WTC11 (cell line): Measurements from ENCODE around the gene IGSF23.

Experiments used
- NFATC4 ChIP-seq: fragments of 250-450 bp; sonication (Bioruptor Pico); IDR thresholded peaks from 2 replicates; pipeline ENCODE4 v1.9.0; 2021; ENCODE audit warnings: mild to moderate bottlenecking
- RELA ChIP-seq: sonication (generic); formaldehyde crosslinking; IDR thresholded peaks from 2 replicates; pipeline ENCODE4 v1.8.1; 2022; ENCODE audit warnings: missing genetic modification reagents, mild to moderate bottlenecking, borderline replicate concordance
- TF ChIP-seq, protein P1 (sequence below): fragments of 250-450 bp; sonication (Bioruptor Pico); IDR thresholded peaks from 2 replicates; pipeline ENCODE4 v2.1.2; 2022; ENCODE audit warnings: mild to moderate bottlenecking, moderate library complexity

DNA sequence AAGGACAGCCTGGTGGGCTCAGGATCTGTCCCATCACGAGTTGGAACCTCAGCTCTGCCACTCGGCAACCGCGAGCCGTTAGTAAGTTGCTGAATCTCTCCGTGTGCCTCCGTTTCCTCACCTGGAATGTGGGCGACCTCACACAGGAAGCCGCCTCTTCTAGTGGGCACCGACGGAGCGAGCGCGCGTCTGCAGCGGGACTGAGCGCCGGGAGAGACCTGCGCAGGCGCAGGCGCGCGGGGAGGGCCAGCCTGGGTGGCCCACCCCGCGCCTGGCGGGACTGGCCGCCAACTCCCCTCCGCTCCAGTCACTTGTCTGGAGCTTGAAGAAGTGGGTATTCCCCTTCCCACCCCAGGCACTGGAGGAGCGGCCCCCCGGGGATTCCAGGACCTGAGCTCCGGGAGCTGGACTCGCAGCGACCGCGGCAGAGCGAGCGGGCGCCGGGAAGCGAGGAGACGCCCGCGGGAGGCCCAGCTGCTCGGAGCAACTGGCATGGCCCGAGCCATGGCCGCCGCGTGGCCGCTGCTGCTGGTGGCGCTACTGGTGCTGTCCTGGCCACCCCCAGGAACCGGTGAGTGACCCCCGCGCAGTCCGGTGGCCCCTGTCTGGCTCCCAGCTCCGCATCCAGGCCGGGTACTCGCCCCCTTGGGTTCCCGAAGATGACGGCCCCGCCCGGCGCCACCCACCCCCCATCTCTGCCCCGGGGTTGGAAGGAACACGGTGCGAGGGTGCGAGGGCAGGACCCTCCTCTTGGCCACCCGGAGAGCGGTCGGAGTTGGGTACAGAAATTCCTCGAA is 30.4 kb downstream of the IGSF23 start, which contains the start of gene PVR:
- TF ChIP-seq NFATC4: no peak
- TF ChIP-seq, protein P1, sequence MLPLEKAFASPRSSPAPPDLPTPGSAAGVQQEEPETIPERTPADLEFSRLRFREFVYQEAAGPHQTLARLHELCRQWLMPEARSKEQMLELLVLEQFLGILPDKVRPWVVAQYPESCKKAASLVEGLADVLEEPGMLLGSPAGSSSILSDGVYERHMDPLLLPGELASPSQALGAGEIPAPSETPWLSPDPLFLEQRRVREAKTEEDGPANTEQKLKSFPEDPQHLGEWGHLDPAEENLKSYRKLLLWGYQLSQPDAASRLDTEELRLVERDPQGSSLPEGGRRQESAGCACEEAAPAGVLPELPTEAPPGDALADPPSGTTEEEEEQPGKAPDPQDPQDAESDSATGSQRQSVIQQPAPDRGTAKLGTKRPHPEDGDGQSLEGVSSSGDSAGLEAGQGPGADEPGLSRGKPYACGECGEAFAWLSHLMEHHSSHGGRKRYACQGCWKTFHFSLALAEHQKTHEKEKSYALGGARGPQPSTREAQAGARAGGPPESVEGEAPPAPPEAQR (CRISPR knock-in tag): no peak
- TF ChIP-seq RELA (CRISPR knock-in tag): no peak
